Activated naive CD4-positive, alpha-beta T cell treated with anti-CD3 and anti-CD28 coated beads for 36 hours (primary cell): ENCODE data around the gene PGAM5. TPM values are rescaled to one million over a fixed set of nuclear protein-coding genes. Genes with fewer than 3 reads are reported as not detected.
A peak's percentile ranks its signal among the peaks of the same experiment; 100 is the strongest.

ENCODE experiments used
- CTCF ChIA-PET: fragments of 350-600 bp; sonication (Branson Sonifier 250); formaldehyde crosslinking; loops from one replicate; lab custom pipeline; 2021; ENCODE audit warnings: antibody characterized with exemption; lab: Charles Lee
- DNase-seq: peaks from one replicate; pipeline ENCODE4 v3.0.0-alpha.2; 2020
- H3K27ac Mint-ChIP-seq: one replicate; pipeline ENCODE4 v1.8.0; 2021; ENCODE audit warnings: mild to moderate bottlenecking, mixed read lengths
- H3K27me3 Mint-ChIP-seq: one replicate; pipeline ENCODE4 v1.8.0; 2021; ENCODE audit warnings: low read depth, mixed read lengths
- H3K36me3 Mint-ChIP-seq: one replicate; pipeline ENCODE4 v1.8.0; 2021; ENCODE audit warnings: low read depth, mixed read lengths
- H3K4me1 Mint-ChIP-seq: one replicate; pipeline ENCODE4 v1.8.0; 2021; ENCODE audit warnings: low read depth, mixed read lengths
- H3K4me3 Mint-ChIP-seq: one replicate; pipeline ENCODE4 v1.8.0; 2021; ENCODE audit warnings: mild to moderate bottlenecking, moderate library complexity, mixed read lengths
- H3K9me3 Mint-ChIP-seq: one replicate; pipeline ENCODE4 v1.8.0; 2021; ENCODE audit warnings: mixed read lengths
- intact Hi-C: fragments of 100-400 bp; cut with micrococcal nuclease; formaldehyde crosslinking; loops from one replicate; pipeline ENCODE4 v1.15.1; 2023
- total RNA-seq, 2 experiments: library from RNA; stranded (reverse); gene quantifications; one replicate each; pipeline ENCODE4 v1.2.3, GENCODE V29; 2021

PGAM5 gene
- total RNA-seq, 2 experiments from 2014 or later = 50.1 to 55.7 TPM

GRCh38 chr12:132695431-132695830 is 15.2 kb upstream of the PGAM5 start:
- H3K9me3 Mint-ChIP-seq = no peaks in the 10 kb centered on the region
- intact Hi-C loops = no loop called here
- CTCF ChIA-PET = interaction anchor here (0.6 kb wide), 1 partner anchor 275 kb away, joined by 4 read pairs; no protein-coding TSS in a partner anchor

GRCh38 chr12:132698341-132698740 is 12.3 kb upstream of the PGAM5 start:
- intact Hi-C loops = no loop called here
- Mint-ChIP-seq H3K27me3 (no peaks in the 10 kb centered on the region), H3K4me1 (no peaks in the 10 kb centered on the region), H3K27ac (no peak overlapping the region), H3K4me3 (no peak overlapping the region), H3K9me3 (no peaks in the 10 kb centered on the region), H3K36me3 (peaks cover 29% of the 10 kb centered on the region)
- CTCF ChIA-PET = no interaction called here
- DNase-seq = no peak

More at GRCh38 chr12:132695431-132695830, 15.2 kb upstream of the PGAM5 start:
- DNase-seq = no peak
- H3K4me3 Mint-ChIP-seq = no peak overlapping the region
- no peaks in the 10 kb centered on the region for H3K4me1 Mint-ChIP-seq
- H3K27ac Mint-ChIP-seq = no peak overlapping the region
- no peaks in the 10 kb centered on the region for H3K27me3 Mint-ChIP-seq
- H3K36me3 Mint-ChIP-seq = peaks cover 26% of the 10 kb centered on the region

- H3K9me3 Mint-ChIP-seq = no peaks in the 10 kb centered on the region
- peaks cover 42% of the 10 kb centered on the region for H3K36me3 Mint-ChIP-seq
- H3K4me1 Mint-ChIP-seq = no peaks in the 10 kb centered on the region
- H3K27me3 Mint-ChIP-seq = no peaks in the 10 kb centered on the region
- no peak overlapping the region for H3K27ac Mint-ChIP-seq
- CTCF ChIA-PET = no interaction called here
- intact Hi-C loops = no loop called here
- H3K4me3 Mint-ChIP-seq = no peak overlapping the region
- DNase-seq = no peak
Observed at GRCh38 chr12:132700212-132700822, 10.3 kb upstream of the PGAM5 start.

- H3K4me1 Mint-ChIP-seq = no peaks in the 10 kb centered on the region
- DNase-seq = no peak
- H3K9me3 Mint-ChIP-seq = peaks cover 7% of the 10 kb centered on the region
- peaks cover 41% of the 10 kb centered on the region for H3K36me3 Mint-ChIP-seq
- intact Hi-C loops = no loop called here
- CTCF ChIA-PET = no interaction called here
- H3K4me3 Mint-ChIP-seq = no peak overlapping the region
- no peak overlapping the region for H3K27ac Mint-ChIP-seq
- H3K27me3 Mint-ChIP-seq = no peaks in the 10 kb centered on the region
Observed at GRCh38 chr12:132702640-132703039, 8.0 kb upstream of the PGAM5 start.

GRCh38 chr12:132703641-132704040 is 7.0 kb upstream of the PGAM5 start:
- H3K9me3 Mint-ChIP-seq = peaks cover 14% of the 10 kb centered on the region
- no peak overlapping the region for H3K27ac Mint-ChIP-seq

GRCh38 chr12:132707241-132707640 is 3.4 kb upstream of the PGAM5 start:
- CTCF ChIA-PET = no interaction called here
- Mint-ChIP-seq H3K4me1 (peaks cover 10% of the 10 kb centered on the region), H3K27me3 (no peaks in the 10 kb centered on the region), H3K9me3 (peaks cover 14% of the 10 kb centered on the region), H3K36me3 (peaks cover 31% of the 10 kb centered on the region), H3K4me3 (no peak overlapping the region), H3K27ac (no peak overlapping the region)
- intact Hi-C loops = no loop called here
- no peak for DNase-seq

More at GRCh38 chr12:132703641-132704040, 7.0 kb upstream of the PGAM5 start:
- DNase-seq = no peak
- CTCF ChIA-PET = no interaction called here
- Mint-ChIP-seq H3K27me3 (no peaks in the 10 kb centered on the region), H3K4me3 (no peak overlapping the region), H3K36me3 (peaks cover 37% of the 10 kb centered on the region), H3K4me1 (no peaks in the 10 kb centered on the region)
- intact Hi-C loops = no loop called here

- CTCF ChIA-PET = interaction anchor here (0.6 kb wide), 1 partner anchor 56 kb away, joined by 4 read pairs; no protein-coding TSS in a partner anchor
- DNase-seq = no peak
- intact Hi-C loops = no loop called here
- H3K4me1 Mint-ChIP-seq = peaks cover 18% of the 10 kb centered on the region
- no peak overlapping the region for H3K4me3 Mint-ChIP-seq
- peaks cover 32% of the 10 kb centered on the region for H3K36me3 Mint-ChIP-seq
- no peak overlapping the region for H3K27ac Mint-ChIP-seq
- H3K27me3 Mint-ChIP-seq = no peaks in the 10 kb centered on the region
- H3K9me3 Mint-ChIP-seq = peaks cover 14% of the 10 kb centered on the region
Observed at GRCh38 chr12:132708150-132708549, 2.5 kb upstream of the PGAM5 start.

GRCh38 chr12:132710043-132710404 is 618 bp upstream of the PGAM5 start:
- DNase-seq = no peak
- CTCF ChIA-PET = no interaction called here
- Mint-ChIP-seq H3K4me3 (peak overlapping the region; percentile 85), H3K9me3 (peaks cover 14% of the 10 kb centered on the region), H3K36me3 (peaks cover 23% of the 10 kb centered on the region), H3K4me1 (peaks cover 27% of the 10 kb centered on the region), H3K27me3 (no peaks in the 10 kb centered on the region), H3K27ac (peak overlapping the region; percentile 66)
- intact Hi-C loops = loop anchor here (1.0 to 5.0 kb wide), 7 partner anchors 23 to 521 kb away; partner anchors contain the start of genes CHFR, GOLGA3, POLE and PXMP2

- CTCF ChIA-PET = interaction anchor here (0.6 kb wide), 1 partner anchor 12 kb away, joined by 3 read pairs; no protein-coding TSS in a partner anchor
- Mint-ChIP-seq H3K4me3 (peak overlapping the region; percentile 79), H3K4me1 (peaks cover 27% of the 10 kb centered on the region), H3K9me3 (peaks cover 14% of the 10 kb centered on the region), H3K27me3 (no peaks in the 10 kb centered on the region), H3K36me3 (peaks cover 23% of the 10 kb centered on the region), H3K27ac (no peak overlapping the region)
- intact Hi-C loops = loop anchor here (2.0 to 5.0 kb wide), 3 partner anchors 116 to 522 kb away; partner anchors contain the start of genes CHFR and GOLGA3
- peak; percentile 17 for DNase-seq
Observed at GRCh38 chr12:132711080-132711843, 620 bp downstream of the PGAM5 start.

GRCh38 chr12:132713123-132713522 is 2.5 kb downstream of the PGAM5 start:
- intact Hi-C loops = loop anchor here (5.0 kb wide), 1 partner anchor 114 kb away; the partner anchor contains the start of gene GOLGA3
- Mint-ChIP-seq H3K36me3 (peaks cover 25% of the 10 kb centered on the region), H3K4me3 (no peak overlapping the region)

GRCh38 chr12:132715874-132716273 is 5.2 kb downstream of the PGAM5 start:
- Mint-ChIP-seq H3K4me1 (peaks cover 21% of the 10 kb centered on the region), H3K4me3 (no peak overlapping the region), H3K36me3 (peaks cover 35% of the 10 kb centered on the region), H3K9me3 (no peaks in the 10 kb centered on the region), H3K27me3 (no peaks in the 10 kb centered on the region), H3K27ac (no peak overlapping the region)
- intact Hi-C loops = no loop called here
- no peak for DNase-seq
- CTCF ChIA-PET = no interaction called here

More at GRCh38 chr12:132713123-132713522, 2.5 kb downstream of the PGAM5 start:
- CTCF ChIA-PET = interaction anchor here (1.5 kb wide), 1 partner anchor 87 kb away, joined by 3 read pairs; no protein-coding TSS in a partner anchor
- Mint-ChIP-seq H3K9me3 (peaks cover 4% of the 10 kb centered on the region), H3K4me1 (peaks cover 27% of the 10 kb centered on the region), H3K27me3 (no peaks in the 10 kb centered on the region), H3K27ac (no peak overlapping the region)
- no peak for DNase-seq

GRCh38 chr12:132716356-132716755 is 5.7 kb downstream of the PGAM5 start:
- Mint-ChIP-seq H3K36me3 (peaks cover 38% of the 10 kb centered on the region), H3K4me3 (no peak overlapping the region), H3K9me3 (no peaks in the 10 kb centered on the region), H3K27me3 (no peaks in the 10 kb centered on the region), H3K4me1 (peaks cover 21% of the 10 kb centered on the region), H3K27ac (no peak overlapping the region)
- DNase-seq = no peak
- intact Hi-C loops = no loop called here
- CTCF ChIA-PET = no interaction called here
